IMR-90 (cell line): ENCODE measurements around the gene GCNA. TPM values are rescaled to one million over a fixed set of nuclear protein-coding genes. Genes with fewer than 3 reads are reported as not detected.

Experiments
- ATAC-seq: fragments of 200-7000 bp; cut with Tn5 transposase; 2 replicates; pipeline ENCODE4 v1.9.1; 2020; ENCODE audit warnings: low read depth, mild to moderate bottlenecking, moderate library complexity
- BruUV-seq: library from RNA; stranded (reverse); fragments of 400-500 nt; replicated peaks from 2 replicates; lab custom pipeline; 2021; lab: Mats Ljungman, UMichigan
- CTCF ChIA-PET: fragments of 300-600 bp; formaldehyde crosslinking; extraction: SDS; loops from one replicate; lab custom pipeline; 2021; ENCODE audit warnings: antibody characterized with exemption; lab: Yijun Ruan, JAX
- POLR2A ChIA-PET: fragments of 300-600 bp; sonication (Branson Sonifier 250); formaldehyde crosslinking; loops from one replicate; lab custom pipeline; 2022; ENCODE audit warnings: antibody characterized with exemption; ENCODE audit not compliant: unreplicated experiment; lab: Charles Lee
- DNase-seq: peaks from one replicate; pipeline ENCODE4 v3.0.0; 2013
- H2AFZ ChIP-seq: replicated peaks from 2 replicates; pipeline ENCODE3; 2013; ENCODE audit warnings: low read length, mild to moderate bottlenecking; ENCODE audit not compliant: poor library complexity
- H2AK5ac ChIP-seq: 2 replicates; pipeline ENCODE4 v1.6.1; 2013; ENCODE audit warnings: low read depth, low read length, inconsistent platforms
- H2AK9ac ChIP-seq: replicated peaks from 2 replicates; pipeline ENCODE3; 2013; ENCODE audit warnings: mild to moderate bottlenecking, low read depth, low read length, moderate library complexity; ENCODE audit not compliant: poor library complexity
- H2BK120ac ChIP-seq: 2 replicates; pipeline ENCODE4 v1.6.1; 2013; ENCODE audit warnings: low read depth, low read length, inconsistent platforms
- H2BK15ac ChIP-seq: 3 replicates; pipeline ENCODE4 v1.6.1; 2013; ENCODE audit warnings: low read depth, low read length, inconsistent platforms
- H2BK20ac ChIP-seq: 2 replicates; pipeline ENCODE4 v1.6.1; 2013; ENCODE audit warnings: low read depth, mild to moderate bottlenecking, inconsistent platforms, low read length, moderate library complexity
- H2BK5ac ChIP-seq: 2 replicates; pipeline ENCODE4 v1.6.1; 2013; ENCODE audit warnings: mild to moderate bottlenecking, low read depth, low read length, inconsistent platforms; ENCODE audit not compliant: poor library complexity, severe bottlenecking
- H3K14ac ChIP-seq: replicated peaks from 2 replicates; pipeline ENCODE4 v1.6.1; 2013; ENCODE audit warnings: low read depth, low read length, inconsistent platforms
- H3K18ac ChIP-seq: 2 replicates; pipeline ENCODE4 v1.6.1; 2013; ENCODE audit warnings: low read depth, low read length, control low read depth
- H3K23ac ChIP-seq: 2 replicates; pipeline ENCODE4 v1.6.1; 2013; ENCODE audit warnings: low read depth, low read length, inconsistent platforms
- H3K27ac ChIP-seq: 2 replicates; pipeline ENCODE4 v1.5.1; 2013; ENCODE audit warnings: mild to moderate bottlenecking, control low read depth, low read length; ENCODE audit not compliant: insufficient read depth
- H3K27me3 ChIP-seq: 2 replicates; pipeline ENCODE4 v1.6.1; 2013; ENCODE audit warnings: low read length; ENCODE audit not compliant: control insufficient read depth, insufficient read depth
- H3K36me3 ChIP-seq: 2 replicates; pipeline ENCODE4 v1.6.1; 2013; ENCODE audit warnings: low read length, mixed read lengths; ENCODE audit not compliant: control insufficient read depth, insufficient read depth
- H3K4ac ChIP-seq: 2 replicates; pipeline ENCODE4 v1.6.1; 2013; ENCODE audit warnings: low read depth, low read length, inconsistent platforms
- H3K4me1 ChIP-seq: 2 replicates; pipeline ENCODE4 v1.6.1; 2013; ENCODE audit warnings: low read length, mixed read lengths; ENCODE audit not compliant: control insufficient read depth, insufficient read depth
- H3K4me2 ChIP-seq: 2 replicates; pipeline ENCODE4 v1.6.1; 2013; ENCODE audit warnings: low read depth, mild to moderate bottlenecking, control low read depth, low read length, moderate library complexity
- H3K4me3 ChIP-seq: 2 replicates; pipeline ENCODE4 v1.5.1; 2013; ENCODE audit warnings: low read depth, mild to moderate bottlenecking, control low read depth, low read length, moderate library complexity; ENCODE audit not compliant: insufficient read depth
- H3K56ac ChIP-seq: 2 replicates; pipeline ENCODE4 v1.6.1; 2013; ENCODE audit warnings: low read length, inconsistent platforms; ENCODE audit not compliant: insufficient read depth; ENCODE audit errors: extremely low read depth
- H3K79me1 ChIP-seq, 2 experiments: 2 replicates each; pipeline ENCODE4 v1.6.1; 2013; ENCODE audit warnings: low read length in 2 of 2, inconsistent platforms in 1 of 2, low read depth in 1 of 2
- H3K9ac ChIP-seq: 2 replicates; pipeline ENCODE4 v1.6.1; 2013; ENCODE audit warnings: low read depth, low read length, control low read depth
- H3K9me1 ChIP-seq: 2 replicates; pipeline ENCODE4 v1.6.1; 2013; ENCODE audit warnings: low read length, inconsistent platforms; ENCODE audit not compliant: insufficient read depth
- H3K9me3 ChIP-seq: 2 replicates; pipeline ENCODE4 v1.6.1; 2013; ENCODE audit warnings: low read length; ENCODE audit not compliant: control insufficient read depth, insufficient read depth
- H4K20me1 ChIP-seq: 2 replicates; pipeline ENCODE4 v1.6.1; 2013; ENCODE audit warnings: low read length, inconsistent platforms; ENCODE audit not compliant: insufficient read depth
- H4K5ac ChIP-seq: 2 replicates; pipeline ENCODE4 v1.6.1; 2013; ENCODE audit warnings: mild to moderate bottlenecking, low read depth, low read length, control low read depth
- H4K8ac ChIP-seq, 2 experiments: 2 replicates each; pipeline ENCODE4 v1.6.1; 2013; ENCODE audit warnings: low read depth in 2 of 2, low read length in 2 of 2, control low read depth in 1 of 2, inconsistent platforms in 1 of 2
- H4K91ac ChIP-seq: 2 replicates; pipeline ENCODE4 v1.6.1; 2013; ENCODE audit warnings: low read depth, low read length, inconsistent platforms; ENCODE audit not compliant: insufficient read depth
- BHLHE40 ChIP-seq: fragments of 150-350 bp; IDR thresholded peaks from 2 replicates; pipeline ENCODE4 v1.6.1; 2016; ENCODE audit warnings: mild to moderate bottlenecking, low read depth, low read length
- CEBPB ChIP-seq: IDR thresholded peaks from 2 replicates; pipeline ENCODE4 v1.6.1; 2012; ENCODE audit warnings: low read depth, low read length, improper control_type of control experiment
- MXI1 ChIP-seq: IDR thresholded peaks from 2 replicates; pipeline ENCODE4 v1.6.1; 2012; ENCODE audit warnings: low read depth, mild to moderate bottlenecking, low read length, moderate library complexity, borderline replicate concordance
- POLR2A ChIP-seq: IDR thresholded peaks from 2 replicates; pipeline ENCODE4 v1.6.1; 2012; ENCODE audit warnings: mild to moderate bottlenecking, low read depth, low read length
- WGBS, 2 experiments: methylation state at CpG; one replicate each; pipeline versions ENCODE4 v1.1.5 to v1.1.7; 2013; ENCODE audit warnings: missing lambda C conversion rate in 2 of 2; ENCODE audit not compliant: insufficient read length in 1 of 2; ENCODE audit errors: extremely low coverage in 2 of 2; 5-methylcytosine and 5-hydroxymethylcytosine counted together
- dilution Hi-C: fragments of 300-500 bp; cut with HindIII; formaldehyde crosslinking; loops from one replicate; pipeline ENCODE4 v1.14.3; 2018; ENCODE audit warnings: low sequenced_read_pairs; ENCODE audit not compliant: unreplicated experiment
- in situ Hi-C: fragments of 300-500 bp; cut with MboI; formaldehyde crosslinking; loops from 3 replicates; pipeline ENCODE4 v1.14.3; 2019; ENCODE audit warnings: low sequenced_read_pairs, inconsistent platforms, mixed read lengths
- intact Hi-C: fragments of 100-400 bp; cut with micrococcal nuclease; formaldehyde crosslinking; loops from 2 replicates; pipeline ENCODE4 v1.10.0; 2022
- polyA plus RNA-seq, 3 experiments: library from polyadenylated mRNA; depleted of rRNA; stranded (reverse); fragments of >200 nt; gene quantifications; 2 replicates each; pipeline ENCODE4 v1.2.3, GENCODE V29; 2012; ENCODE audit warnings: low replicate concordance in 1 of 3
- total RNA-seq: library from RNA; depleted of rRNA; stranded (reverse); fragments of >200 nt; gene quantifications from 2 replicates; pipeline ENCODE4 v1.2.3, GENCODE V29; 2012

The GCNA gene
- total and polyA plus RNA-seq, 2 of the 4 experiments (the other 2 are of a cell fraction), result 0.90 to 1.3 TPM

GRCh38 chrX:71579990-71580380 lies 1.7 kb downstream of the GCNA start:
- no peaks in the 10 kb centered on the region; the same call in 1 of the 2 replicates for H4K20me1 ChIP-seq
- no peak overlapping the region for H3K18ac ChIP-seq
- H2BK5ac ChIP-seq, result no peak overlapping the region
- intact Hi-C loops, result loop anchor here (10.0 kb wide), 1 partner anchor 195 kb away; no protein-coding TSS in a partner anchor
- peaks cover 4% of the 10 kb centered on the region; the same call in 1 of the 2 replicates for H3K36me3 ChIP-seq
- no peak for TF ChIP-seq MXI1
- TF ChIP-seq BHLHE40, result no peak
- no peak for TF ChIP-seq CEBPB
- no peak for TF ChIP-seq POLR2A
- DNase-seq, result no peak
- no peak overlapping the region for H3K56ac ChIP-seq
- H3K9ac ChIP-seq, result no peak overlapping the region
- no peak overlapping the region for H3K4ac ChIP-seq
- POLR2A ChIA-PET, result no interaction called here
- no peak overlapping the region for H2AK9ac ChIP-seq
- no peaks in the 10 kb centered on the region for H3K9me1 ChIP-seq
- H4K91ac ChIP-seq, result no peak overlapping the region
- ATAC-seq, result no peak
- H3K23ac ChIP-seq, result no peak overlapping the region
- H2BK120ac ChIP-seq, result no peak overlapping the region
- H3K4me2 ChIP-seq, result no peak overlapping the region
- no peak overlapping the region for H3K4me3 ChIP-seq
- H3K27ac ChIP-seq, result no peak overlapping the region
- H2AFZ ChIP-seq, result no peak overlapping the region
- H3K9me3 ChIP-seq, result no peaks in the 10 kb centered on the region
- no peak overlapping the region for H2BK15ac ChIP-seq
- H2AK5ac ChIP-seq, result no peak overlapping the region
- H4K8ac ChIP-seq, result no peak overlapping the region
- no peak overlapping the region for H4K5ac ChIP-seq
- H3K14ac ChIP-seq, result no peak overlapping the region
- no peaks in the 10 kb centered on the region for H3K4me1 ChIP-seq
- H2BK20ac ChIP-seq, result no peak overlapping the region
- no peaks in the 10 kb centered on the region; the same call in 1 of the 2 replicates for H3K27me3 ChIP-seq
- CTCF ChIA-PET, result no interaction called here
- no TSS peak for BruUV-seq
- dilution Hi-C loops, result no loop called here
- in situ Hi-C loops, result no loop called here
- peaks cover 0 to 2% of the 10 kb centered on the region in 2 experiments; a peak in 2 of 4 replicates for H3K79me1 ChIP-seq
- 79% methylated on average over 5 of the region's 7 CpGs; no CpG with 5 or more reads in 1 of the 2 experiments for WGBS, 2 experiments
